Caco-2 (cell line): ENCODE results near the gene KITLG. TPM values are rescaled to one million over a fixed set of nuclear protein-coding genes. Genes with fewer than 3 reads are reported as not detected.
A peak's percentile ranks its signal among the peaks of the same experiment; 100 is the strongest.

Experiments
- BruUV-seq: library from RNA; stranded (reverse); fragments of 400-500 nt; replicated peaks from 2 replicates; lab custom pipeline; 2021; lab: Mats Ljungman, UMichigan
- CTCF ChIA-PET: fragments of 300-600 bp; sonication (Branson Sonifier 250); formaldehyde crosslinking; loops from one replicate; lab custom pipeline; 2022; ENCODE audit warnings: antibody characterized with exemption; lab: Charles Lee
- POLR2A ChIA-PET: fragments of 300-600 bp; sonication (Branson Sonifier 250); formaldehyde crosslinking; loops from one replicate; lab custom pipeline; 2022; ENCODE audit warnings: antibody characterized with exemption; lab: Charles Lee
- DNase-seq, 2 experiments: peaks; one replicate each; pipeline versions ENCODE4 v3.0.0 to v3.0.0-alpha.2; 2020 to 2022
- H3K27me3 ChIP-seq: replicated peaks from 2 replicates; pipeline ENCODE4 v1.6.0; 2011; ENCODE audit warnings: low read length; ENCODE audit not compliant: control insufficient read depth, insufficient read depth
- H3K36me3 ChIP-seq: 2 replicates; pipeline ENCODE4 v1.5.1; 2011; ENCODE audit warnings: low read length; ENCODE audit not compliant: control insufficient read depth, insufficient read depth
- H3K4me1 ChIP-seq: fragments of 250-450 bp; sonication (Bioruptor Pico); 2 replicates; pipeline ENCODE4 v1.5.1; 2020; ENCODE audit warnings: mild to moderate bottlenecking
- H3K4me3 ChIP-seq: 2 replicates; pipeline ENCODE4 v1.5.1; 2011; ENCODE audit warnings: low read depth, mild to moderate bottlenecking, control low read depth, low read length
- H3K9me3 ChIP-seq: fragments of 250-450 bp; sonication (Bioruptor Pico); 2 replicates; pipeline ENCODE4 v1.5.1; 2020; ENCODE audit warnings: mild to moderate bottlenecking, moderate library complexity
- H3K27ac Mint-ChIP-seq: one replicate; pipeline ENCODE4 v1.8.0; 2022; ENCODE audit warnings: mixed read lengths; ENCODE audit not compliant: unreplicated experiment
- H3K27me3 Mint-ChIP-seq: one replicate; pipeline ENCODE4 v1.8.0; 2022; ENCODE audit warnings: mixed read lengths; ENCODE audit not compliant: insufficient read depth, unreplicated experiment
- H3K36me3 Mint-ChIP-seq: one replicate; pipeline ENCODE4 v1.8.0; 2022; ENCODE audit warnings: mild to moderate bottlenecking, mixed read lengths; ENCODE audit not compliant: insufficient read depth, unreplicated experiment
- H3K4me1 Mint-ChIP-seq: one replicate; pipeline ENCODE4 v1.8.0; 2022; ENCODE audit warnings: low read depth, mixed read lengths; ENCODE audit not compliant: unreplicated experiment
- H3K4me3 Mint-ChIP-seq: one replicate; pipeline ENCODE4 v1.8.0; 2022; ENCODE audit warnings: mild to moderate bottlenecking, moderate library complexity, mixed read lengths; ENCODE audit not compliant: unreplicated experiment
- H3K9me3 Mint-ChIP-seq: one replicate; pipeline ENCODE4 v1.8.0; 2022; ENCODE audit warnings: mixed read lengths; ENCODE audit not compliant: unreplicated experiment
- CTCF ChIP-seq, 2 experiments: fragments of 200-600 bp in 1 of 2; IDR thresholded peaks; 1 replicate in 1 of 2; 2 replicates in 1 of 2; pipeline versions ENCODE4 v1.5.1 to v1.8.0; 2011 to 2022; ENCODE audit warnings: antibody characterized with exemption in 1 of 2, control low read depth in 1 of 2, inconsistent platforms in 1 of 2, low read depth in 1 of 2, low read length in 1 of 2, mild to moderate bottlenecking in 1 of 2, moderate library complexity in 1 of 2; ENCODE audit not compliant: insufficient read depth in 1 of 2, severe bottlenecking in 1 of 2, unreplicated experiment in 1 of 2
- intact Hi-C: fragments of 100-400 bp; cut with micrococcal nuclease; formaldehyde crosslinking; loops from one replicate; pipeline ENCODE4 v1.10.0; 2022; ENCODE audit not compliant: unreplicated experiment
- total RNA-seq: library from RNA; stranded (reverse); gene quantifications from 2 replicates; pipeline ENCODE4 v1.2.3, GENCODE V29; 2022

KITLG gene
- total RNA-seq, 1 experiment from 2014 or later, result 200 TPM

- Histone ChIP-seq H3K4me3 (no peak overlapping the region), H3K36me3 (peaks cover 2% of the 10 kb centered on the region; the same call in 1 of the 2 replicates), H3K27me3 (no peaks in the 10 kb centered on the region), H3K9me3 (no peaks in the 10 kb centered on the region), H3K4me1 (peaks cover 10% of the 10 kb centered on the region; the same call in 1 of the 2 replicates)
- H3K27ac Mint-ChIP-seq, result no peak overlapping the region
- TF ChIP-seq CTCF (IDR thresholded peaks at IDR 0.05; ENCODE audit: insufficient read depth in 1 of 2, low read depth in 1 of 2, low read length in 1 of 2, severe bottlenecking in 1 of 2, unreplicated experiment in 1 of 2), result no peak
- H3K27me3 Mint-ChIP-seq, result no peaks in the 10 kb centered on the region
- POLR2A ChIA-PET, result no interaction called here
- DNase-seq, result no peak
- H3K4me3 Mint-ChIP-seq, result no peak overlapping the region
- H3K36me3 Mint-ChIP-seq, result peaks cover 92% of the 10 kb centered on the region
- no peaks in the 10 kb centered on the region for H3K9me3 Mint-ChIP-seq
- intact Hi-C loops, result loop anchor here (1.0 kb wide), 1 partner anchor 14 kb away; no protein-coding TSS in a partner anchor
- peaks cover 10% of the 10 kb centered on the region for H3K4me1 Mint-ChIP-seq
- no TSS peak for BruUV-seq
- CTCF ChIA-PET, result no interaction called here
Measured at GRCh38 chr12:88539893-88540292, 40.4 kb downstream of the KITLG start.

GRCh38 chr12:88538697-88539096, 41.6 kb downstream of the KITLG start:
- POLR2A ChIA-PET, result no interaction called here
- no peaks in the 10 kb centered on the region for H3K27me3 Mint-ChIP-seq

GRCh38 chr12:88538250-88538649, 42.0 kb downstream of the KITLG start:
- H3K27me3 ChIP-seq, result no peaks in the 10 kb centered on the region
- Mint-ChIP-seq H3K36me3 (peaks cover 92% of the 10 kb centered on the region), H3K9me3 (no peaks in the 10 kb centered on the region), H3K27me3 (no peaks in the 10 kb centered on the region), H3K4me1 (peaks cover 10% of the 10 kb centered on the region), H3K4me3 (no peak overlapping the region), H3K27ac (peak overlapping the region; percentile 26)
- no peak for TF ChIP-seq CTCF (IDR thresholded peaks at IDR 0.05; ENCODE audit: insufficient read depth in 1 of 2, low read depth in 1 of 2, low read length in 1 of 2, severe bottlenecking in 1 of 2, unreplicated experiment in 1 of 2)
- no peak for DNase-seq
- POLR2A ChIA-PET, result no interaction called here
- H3K4me1 ChIP-seq, result peaks cover 10% of the 10 kb centered on the region; the same call in 1 of the 2 replicates
- BruUV-seq, result no TSS peak
- H3K4me3 ChIP-seq, result no peak overlapping the region
- CTCF ChIA-PET, result no interaction called here
- H3K36me3 ChIP-seq, result peaks cover 2% of the 10 kb centered on the region; the same call in 1 of the 2 replicates
- intact Hi-C loops, result no loop called here
- no peaks in the 10 kb centered on the region for H3K9me3 ChIP-seq

More at GRCh38 chr12:88538697-88539096, 41.6 kb downstream of the KITLG start:
- Mint-ChIP-seq H3K4me1 (peaks cover 10% of the 10 kb centered on the region), H3K9me3 (no peaks in the 10 kb centered on the region), H3K36me3 (peaks cover 92% of the 10 kb centered on the region), H3K4me3 (no peak overlapping the region), H3K27ac (peak overlapping the region; percentile 26)
- DNase-seq, result no peak
- H3K4me3 ChIP-seq, result no peak overlapping the region
- CTCF ChIA-PET, result no interaction called here
- no peak for TF ChIP-seq CTCF (IDR thresholded peaks at IDR 0.05; ENCODE audit: insufficient read depth in 1 of 2, low read depth in 1 of 2, low read length in 1 of 2, severe bottlenecking in 1 of 2, unreplicated experiment in 1 of 2)
- H3K4me1 ChIP-seq, result peaks cover 10% of the 10 kb centered on the region; the same call in 1 of the 2 replicates
- H3K9me3 ChIP-seq, result no peaks in the 10 kb centered on the region
- H3K36me3 ChIP-seq, result peaks cover 2% of the 10 kb centered on the region; the same call in 1 of the 2 replicates
- no peaks in the 10 kb centered on the region for H3K27me3 ChIP-seq
- no TSS peak for BruUV-seq
- intact Hi-C loops, result loop anchor here (1.0 kb wide), 1 partner anchor 12 kb away; no protein-coding TSS in a partner anchor
